Stimulated activated naive CD8-positive, alpha-beta T cell treated with anti-CD3 and anti-CD28 coated beads, Interleukin-15, Interleukin-2, amounts not matched to agents 100 ng/mL and 50 ng/mL, for 24 hours (primary cell): ENCODE data around the gene GDPD5.

Source experiments
- H3K27ac Mint-ChIP-seq: one replicate; pipeline ENCODE4 v1.8.0; 2021; ENCODE audit warnings: mild to moderate bottlenecking, mixed read lengths
- H3K27me3 Mint-ChIP-seq: one replicate; pipeline ENCODE4 v1.8.0; 2021; ENCODE audit warnings: mixed read lengths
- H3K36me3 Mint-ChIP-seq: one replicate; pipeline ENCODE4 v1.8.0; 2021; ENCODE audit warnings: low read depth, mixed read lengths
- H3K4me1 Mint-ChIP-seq: one replicate; pipeline ENCODE4 v1.8.0; 2021; ENCODE audit warnings: low read depth, mixed read lengths
- H3K4me3 Mint-ChIP-seq: one replicate; pipeline ENCODE4 v1.8.0; 2021; ENCODE audit warnings: mild to moderate bottlenecking, mixed read lengths
- H3K9me3 Mint-ChIP-seq: one replicate; pipeline ENCODE4 v1.8.0; 2021; ENCODE audit warnings: mixed read lengths

The GDPD5 gene

DNA sequence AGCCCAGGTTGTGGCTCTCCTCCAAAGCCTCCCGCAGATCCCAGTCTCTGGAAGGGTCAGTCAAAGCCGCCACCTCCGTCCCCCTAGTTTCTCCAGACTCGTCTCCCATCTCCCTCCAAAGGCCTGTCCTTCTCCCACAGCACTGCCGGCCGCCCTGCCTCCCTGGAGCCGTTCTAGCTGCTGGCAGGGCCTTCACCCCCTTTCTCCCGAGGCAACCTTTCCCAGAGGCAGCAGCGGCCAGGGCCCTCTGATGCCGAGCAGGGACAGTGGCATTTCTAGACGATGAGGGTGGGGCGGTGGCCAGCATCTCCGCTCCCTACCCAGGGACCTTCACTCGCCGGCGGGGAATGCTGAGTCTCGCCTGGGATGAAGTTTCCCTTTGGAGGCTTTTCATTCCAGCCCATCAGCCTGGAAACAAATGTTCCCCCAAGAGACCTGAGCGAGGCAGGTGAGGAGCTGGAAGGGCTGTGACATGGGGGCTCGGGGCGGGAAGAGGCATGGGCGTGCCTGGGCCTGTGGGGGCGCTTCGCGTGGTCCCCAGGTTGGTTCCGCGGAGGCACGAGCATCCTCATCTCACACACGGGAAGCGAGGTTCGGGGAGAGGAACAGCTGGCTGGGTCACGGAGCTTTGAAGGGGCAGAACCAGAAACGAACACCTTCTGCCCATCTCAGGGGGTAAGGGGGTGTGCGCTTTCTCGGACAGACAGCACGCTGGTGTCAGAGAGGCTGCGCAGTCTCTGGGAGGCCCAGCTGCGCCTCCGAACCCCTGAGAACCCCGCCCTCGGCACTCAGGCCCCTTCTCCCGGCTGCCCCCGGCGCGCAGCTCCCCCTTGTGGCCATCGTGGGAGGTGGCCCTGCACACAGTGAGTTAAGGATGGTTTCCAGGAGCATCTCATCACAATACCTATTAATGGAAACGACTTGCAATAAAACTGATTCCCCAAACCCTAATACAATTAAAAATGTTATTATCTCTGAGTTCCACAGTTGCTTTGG lies 74.6 kb downstream of the GDPD5 start:
- H3K36me3 Mint-ChIP-seq, result no peaks in the 10 kb centered on the region
- H3K27me3 Mint-ChIP-seq, result no peaks in the 10 kb centered on the region
- H3K4me3 Mint-ChIP-seq, result no peak overlapping the region
- no peak overlapping the region for H3K27ac Mint-ChIP-seq
- no peaks in the 10 kb centered on the region for H3K9me3 Mint-ChIP-seq
- H3K4me1 Mint-ChIP-seq, result no peaks in the 10 kb centered on the region

DNA sequence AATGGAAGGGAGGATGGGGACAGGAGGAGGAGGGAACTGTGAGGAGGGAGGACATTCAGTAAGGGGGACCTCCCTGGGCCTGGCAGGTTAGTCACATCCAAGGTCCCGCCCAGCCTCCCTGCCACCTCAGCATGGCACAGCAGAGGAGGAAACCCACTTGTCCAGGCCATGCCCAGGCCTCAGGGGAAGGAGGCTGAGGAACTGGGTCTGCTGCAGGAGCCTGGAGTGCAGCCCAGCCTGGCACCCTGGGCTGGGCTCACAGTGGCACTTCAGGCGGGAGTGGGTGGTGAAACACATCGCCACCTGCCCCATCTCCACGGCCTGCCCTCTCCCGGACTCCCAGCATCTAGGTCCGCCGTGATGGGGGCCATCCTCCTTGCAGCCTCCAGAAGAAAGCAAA lies 75.5 kb downstream of the GDPD5 start:
- no peak overlapping the region for H3K27ac Mint-ChIP-seq
- no peaks in the 10 kb centered on the region for H3K27me3 Mint-ChIP-seq
- no peak overlapping the region for H3K4me3 Mint-ChIP-seq
- no peaks in the 10 kb centered on the region for H3K4me1 Mint-ChIP-seq
- no peaks in the 10 kb centered on the region for H3K9me3 Mint-ChIP-seq
- H3K36me3 Mint-ChIP-seq, result no peaks in the 10 kb centered on the region

DNA sequence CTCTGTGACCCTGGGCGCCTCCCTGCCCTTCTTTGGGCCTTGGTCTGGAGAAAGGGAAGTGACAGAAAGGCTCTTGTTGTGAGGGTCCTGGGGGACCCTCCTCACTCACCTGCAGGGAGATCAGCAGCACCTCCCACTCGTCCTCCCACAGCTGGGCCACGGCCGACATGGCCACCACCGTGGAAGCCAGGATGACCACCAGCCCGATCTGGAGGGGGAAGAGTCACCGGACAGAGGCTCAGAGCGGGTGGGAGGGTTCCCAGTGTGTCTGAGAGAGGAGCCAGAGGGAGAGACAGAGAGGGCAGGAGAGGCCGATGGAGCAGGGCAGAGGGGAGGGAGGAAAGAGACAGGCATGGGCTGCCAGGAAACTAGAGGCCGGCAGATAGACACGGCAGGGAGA lies 76.0 kb downstream of the GDPD5 start:
- Mint-ChIP-seq H3K4me3 (no peak overlapping the region), H3K4me1 (no peaks in the 10 kb centered on the region), H3K36me3 (no peaks in the 10 kb centered on the region), H3K9me3 (no peaks in the 10 kb centered on the region), H3K27me3 (no peaks in the 10 kb centered on the region), H3K27ac (no peak overlapping the region)

DNA sequence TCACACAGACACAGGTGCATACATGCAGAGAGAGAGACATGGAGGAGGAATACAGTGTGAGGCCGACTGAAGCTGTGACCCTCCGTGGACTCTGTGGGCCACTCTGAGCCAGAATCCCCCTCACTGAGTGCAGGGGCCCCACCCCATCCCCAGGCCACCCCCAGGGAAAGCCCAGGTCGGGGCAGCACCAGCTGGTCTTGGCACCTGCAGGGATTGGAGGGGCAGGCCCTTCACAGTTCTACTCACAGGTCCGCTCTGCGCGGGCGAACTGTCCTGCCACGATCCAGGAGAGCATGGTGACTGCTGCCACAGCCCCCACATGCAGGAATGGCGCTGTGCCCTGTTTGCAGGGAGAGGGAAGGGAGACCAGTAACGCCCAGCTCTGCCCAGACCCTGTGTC lies 76.5 kb downstream of the GDPD5 start:
- Mint-ChIP-seq H3K9me3 (no peaks in the 10 kb centered on the region), H3K4me3 (no peak overlapping the region), H3K36me3 (no peaks in the 10 kb centered on the region), H3K27ac (no peak overlapping the region), H3K4me1 (no peaks in the 10 kb centered on the region), H3K27me3 (no peaks in the 10 kb centered on the region)

DNA sequence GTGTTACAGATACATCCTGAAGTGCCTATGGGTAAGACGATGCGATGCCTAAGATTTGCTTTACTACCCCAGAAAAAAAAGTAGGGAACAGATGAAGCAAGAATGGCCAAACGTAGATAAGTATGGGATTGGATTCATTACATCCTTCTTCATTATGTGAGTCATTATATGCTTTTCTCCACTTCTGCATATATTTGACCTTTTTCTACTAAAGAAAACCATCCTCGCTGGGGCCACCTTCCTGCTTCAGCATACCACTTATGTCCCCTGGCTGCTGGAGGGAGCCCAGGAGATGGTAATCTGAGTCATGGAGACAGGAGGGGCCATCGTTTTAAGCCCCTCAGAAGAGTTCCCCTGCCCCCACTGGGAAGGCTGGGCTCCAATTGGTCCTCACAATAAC lies 78.3 kb downstream of the GDPD5 start:
- no peaks in the 10 kb centered on the region for H3K36me3 Mint-ChIP-seq
- H3K4me3 Mint-ChIP-seq, result no peak overlapping the region
- no peaks in the 10 kb centered on the region for H3K27me3 Mint-ChIP-seq

DNA sequence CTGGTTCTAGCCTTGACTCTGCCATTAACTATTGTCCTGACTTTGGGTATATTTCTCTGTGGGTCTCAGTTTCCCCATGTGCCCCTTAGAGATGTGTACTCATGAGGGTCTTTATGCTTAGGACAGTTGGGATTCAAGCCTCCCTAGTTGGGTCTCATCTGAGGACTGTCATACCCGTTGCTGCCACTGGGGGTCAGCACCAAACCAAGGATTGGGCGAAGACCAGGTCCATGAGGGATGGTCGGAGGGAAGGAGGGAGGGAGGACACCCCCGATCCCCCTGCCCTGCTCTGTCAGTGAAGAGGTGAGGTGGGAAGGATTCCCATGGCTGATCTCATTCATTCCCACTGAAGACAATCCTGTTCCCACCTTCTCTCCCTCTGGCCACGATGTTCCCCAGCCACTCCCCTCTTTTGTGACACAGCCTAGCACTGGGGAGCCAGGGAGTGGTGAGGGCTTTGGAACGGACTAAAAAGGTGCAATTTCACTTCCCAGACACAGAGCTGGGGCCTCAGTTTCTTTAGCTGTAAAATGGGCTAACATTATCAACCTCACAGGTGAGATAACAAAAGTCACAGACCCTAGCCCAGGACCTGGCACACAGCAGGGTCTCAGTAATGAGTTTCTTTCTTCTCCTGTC lies 80.3 kb downstream of the GDPD5 start:
- H3K4me3 Mint-ChIP-seq, result no peak overlapping the region
- H3K27ac Mint-ChIP-seq, result no peak overlapping the region
- no peaks in the 10 kb centered on the region for H3K9me3 Mint-ChIP-seq
- no peaks in the 10 kb centered on the region for H3K27me3 Mint-ChIP-seq
- H3K4me1 Mint-ChIP-seq, result no peaks in the 10 kb centered on the region
- H3K36me3 Mint-ChIP-seq, result no peaks in the 10 kb centered on the region

More for the DNA sequence above, 78.3 kb downstream of the GDPD5 start:
- Mint-ChIP-seq H3K27ac (no peak overlapping the region), H3K9me3 (no peaks in the 10 kb centered on the region), H3K4me1 (no peaks in the 10 kb centered on the region)

DNA sequence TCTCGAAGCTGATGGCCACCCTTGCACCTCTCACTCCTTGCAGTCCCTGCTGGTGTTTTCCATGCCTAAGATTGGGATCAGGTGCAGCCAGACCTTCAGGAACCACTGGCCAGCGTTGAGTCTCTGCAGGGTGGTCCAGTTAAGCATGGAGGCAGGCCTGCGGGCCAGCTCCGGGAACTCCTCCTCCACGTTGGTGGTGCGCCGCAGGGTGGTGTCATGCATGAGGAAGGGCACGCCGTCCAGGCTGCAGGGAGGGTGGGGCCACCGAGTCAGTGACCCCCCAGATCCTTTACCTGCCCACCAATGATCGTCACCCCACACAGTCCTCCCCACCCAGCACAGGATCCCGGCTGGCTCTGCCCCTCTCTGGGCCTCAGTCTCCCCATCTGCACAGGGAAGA lies 82.7 kb downstream of the GDPD5 start:
- Mint-ChIP-seq H3K27me3 (no peaks in the 10 kb centered on the region), H3K36me3 (no peaks in the 10 kb centered on the region), H3K9me3 (no peaks in the 10 kb centered on the region), H3K4me3 (no peak overlapping the region), H3K27ac (no peak overlapping the region), H3K4me1 (no peaks in the 10 kb centered on the region)

DNA sequence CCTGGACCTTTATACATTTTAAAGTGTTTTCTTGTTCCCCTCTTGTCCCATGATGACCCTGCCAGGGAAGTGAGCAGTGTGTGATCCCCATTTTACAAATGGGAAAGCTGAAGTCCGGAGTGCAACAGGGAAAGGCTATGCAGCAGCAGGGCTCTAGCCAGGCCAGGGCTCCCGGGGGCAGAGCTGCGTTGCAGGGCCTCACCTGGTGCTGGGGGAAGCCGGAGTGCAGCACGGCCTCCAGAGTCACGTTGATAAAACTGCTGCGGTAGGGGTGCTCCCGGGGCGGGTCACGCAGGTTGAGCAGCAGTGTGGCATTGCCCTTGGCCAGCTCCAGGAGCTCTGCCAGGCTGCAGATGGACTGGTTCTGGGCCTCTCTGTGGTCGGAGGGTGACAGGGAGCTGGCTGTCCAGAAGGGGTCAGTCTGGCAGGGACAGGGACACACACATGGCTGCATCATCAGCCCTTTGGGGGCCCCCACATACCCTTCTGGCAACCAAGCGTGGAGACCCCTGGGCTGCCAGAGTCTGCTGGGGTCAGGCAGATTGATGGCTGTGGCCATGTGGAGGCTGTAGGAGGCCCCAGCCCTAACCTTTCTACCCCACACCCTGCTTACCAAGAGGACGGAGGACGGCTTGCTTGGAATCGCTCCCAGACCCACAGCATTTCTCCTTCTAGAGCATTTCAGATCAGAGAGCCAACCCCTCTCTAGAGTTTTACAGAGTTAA lies 83.4 kb downstream of the GDPD5 start:
- Mint-ChIP-seq H3K4me3 (no peak overlapping the region), H3K4me1 (no peaks in the 10 kb centered on the region), H3K27me3 (no peaks in the 10 kb centered on the region), H3K27ac (no peak overlapping the region), H3K36me3 (no peaks in the 10 kb centered on the region), H3K9me3 (no peaks in the 10 kb centered on the region)

DNA sequence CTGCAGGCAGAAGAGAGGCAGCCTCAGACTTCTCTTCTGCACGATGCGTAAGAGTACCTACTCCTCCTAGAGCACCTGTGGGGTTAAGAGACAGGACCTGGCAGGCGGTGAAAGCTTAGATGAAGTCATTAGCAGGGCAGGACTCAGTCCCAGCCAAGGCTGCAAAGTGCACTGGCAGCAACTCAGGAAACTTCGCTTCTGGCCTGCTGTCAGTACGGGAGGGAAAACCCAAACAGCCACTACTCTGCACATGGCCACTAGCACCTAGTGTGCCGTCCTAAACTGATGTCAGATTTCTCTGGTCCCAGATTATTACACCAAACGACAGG lies 84.0 kb downstream of the GDPD5 start:
- H3K4me3 Mint-ChIP-seq, result no peak overlapping the region
- no peak overlapping the region for H3K27ac Mint-ChIP-seq

DNA sequence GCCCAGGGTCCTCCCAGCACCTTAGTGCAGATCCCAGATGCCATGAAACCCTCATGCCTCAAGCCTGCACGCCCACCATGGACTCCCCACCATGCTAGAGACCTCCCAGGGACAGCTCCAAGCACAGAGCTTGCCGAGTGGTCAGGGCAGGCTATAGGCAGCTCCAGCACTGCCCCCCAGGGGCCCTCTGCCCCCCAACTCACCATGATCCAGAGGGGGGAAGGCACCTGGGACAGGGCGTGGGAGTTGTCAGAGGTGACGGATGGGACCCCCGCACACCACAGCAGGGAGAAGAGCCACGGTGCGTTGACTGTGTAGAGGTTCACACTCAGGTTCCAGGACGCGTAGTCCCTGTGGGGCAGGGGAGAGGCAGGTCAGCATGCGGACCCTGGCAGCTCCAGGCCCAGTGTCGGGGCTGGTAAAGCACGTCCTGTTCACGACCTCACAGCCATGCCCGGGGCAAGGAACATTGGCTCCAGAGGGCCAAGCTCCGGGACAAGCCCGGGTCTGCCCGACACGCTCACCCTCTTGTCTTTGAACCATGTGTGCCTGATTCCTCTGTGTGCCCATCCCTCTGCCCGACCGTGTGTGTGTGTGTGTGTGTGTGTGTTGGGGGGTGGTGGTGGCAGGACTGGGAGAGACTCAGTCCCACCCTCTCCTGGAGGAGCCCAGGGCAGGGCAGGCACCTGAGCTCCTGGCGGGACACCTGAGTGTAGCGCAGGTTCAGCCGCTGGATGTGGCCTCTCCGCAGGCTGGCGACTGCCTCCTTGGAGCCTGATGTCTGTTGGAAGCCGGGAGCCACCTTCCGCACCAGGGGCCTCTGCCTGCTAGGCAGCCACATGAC lies 84.6 kb downstream of the GDPD5 start:
- H3K9me3 Mint-ChIP-seq, result no peaks in the 10 kb centered on the region
- no peaks in the 10 kb centered on the region for H3K27me3 Mint-ChIP-seq
- no peak overlapping the region for H3K4me3 Mint-ChIP-seq
- H3K36me3 Mint-ChIP-seq, result no peaks in the 10 kb centered on the region
- H3K27ac Mint-ChIP-seq, result no peak overlapping the region
- H3K4me1 Mint-ChIP-seq, result no peaks in the 10 kb centered on the region

More for the DNA sequence above, 84.0 kb downstream of the GDPD5 start:
- H3K27me3 Mint-ChIP-seq, result no peaks in the 10 kb centered on the region
- H3K36me3 Mint-ChIP-seq, result no peaks in the 10 kb centered on the region
- no peaks in the 10 kb centered on the region for H3K9me3 Mint-ChIP-seq
- H3K4me1 Mint-ChIP-seq, result no peaks in the 10 kb centered on the region

DNA sequence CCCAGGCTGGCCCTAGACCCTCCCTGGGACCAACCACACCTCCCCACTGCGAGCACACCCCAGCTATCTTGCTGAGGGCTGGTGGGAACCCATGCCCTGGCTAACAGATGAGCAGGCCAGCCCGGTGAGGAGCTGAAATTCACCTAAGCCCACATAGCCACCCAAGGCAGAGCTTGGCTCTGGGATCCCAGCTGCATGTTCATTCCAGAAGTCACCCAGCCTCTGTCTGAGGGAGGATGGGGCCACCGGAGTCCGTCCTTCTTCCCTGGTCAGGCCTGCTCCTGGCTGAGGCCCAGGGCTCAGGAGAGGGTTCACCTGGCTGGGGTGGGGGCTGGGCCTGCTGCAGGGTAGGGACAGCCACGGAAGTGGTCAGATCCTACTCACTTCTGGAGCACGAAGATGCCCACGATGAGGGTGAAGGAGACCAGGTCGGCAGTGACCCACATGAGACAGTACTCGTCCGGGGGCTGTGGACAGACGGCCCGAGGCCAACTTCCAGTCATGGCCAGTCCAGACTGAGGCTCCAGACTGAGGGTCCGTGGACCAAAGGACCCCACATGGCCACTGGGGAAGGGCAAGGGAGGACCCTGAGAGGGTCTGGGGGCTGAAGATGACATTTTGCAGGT lies 86.1 kb downstream of the GDPD5 start:
- H3K27ac Mint-ChIP-seq, result no peak overlapping the region
- no peaks in the 10 kb centered on the region for H3K9me3 Mint-ChIP-seq
- H3K27me3 Mint-ChIP-seq, result no peaks in the 10 kb centered on the region
- no peaks in the 10 kb centered on the region for H3K4me1 Mint-ChIP-seq
- H3K4me3 Mint-ChIP-seq, result no peak overlapping the region
- H3K36me3 Mint-ChIP-seq, result no peaks in the 10 kb centered on the region

DNA sequence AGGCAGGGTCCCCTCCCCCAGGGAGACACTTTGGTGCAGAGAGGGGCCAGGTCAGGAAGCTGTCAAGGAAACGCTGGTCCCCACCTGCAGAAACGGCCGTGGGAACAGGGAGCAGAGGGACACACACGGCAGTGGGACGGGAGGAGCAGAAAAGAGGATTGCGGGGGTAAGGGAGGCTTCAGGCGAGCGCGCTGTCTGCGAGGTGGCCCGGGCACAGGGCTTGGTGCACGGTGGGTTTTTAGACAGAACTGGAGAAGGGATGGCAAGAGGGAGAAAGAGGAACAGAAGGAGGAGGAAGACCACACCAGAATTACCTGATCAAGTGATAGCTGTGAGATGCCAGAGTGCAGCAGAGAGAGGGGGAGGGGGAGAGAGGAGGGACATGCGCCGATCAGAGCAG lies 86.7 kb downstream of the GDPD5 start:
- Mint-ChIP-seq H3K4me1 (no peaks in the 10 kb centered on the region), H3K36me3 (no peaks in the 10 kb centered on the region), H3K27me3 (no peaks in the 10 kb centered on the region), H3K4me3 (no peak overlapping the region), H3K9me3 (no peaks in the 10 kb centered on the region), H3K27ac (no peak overlapping the region)

DNA sequence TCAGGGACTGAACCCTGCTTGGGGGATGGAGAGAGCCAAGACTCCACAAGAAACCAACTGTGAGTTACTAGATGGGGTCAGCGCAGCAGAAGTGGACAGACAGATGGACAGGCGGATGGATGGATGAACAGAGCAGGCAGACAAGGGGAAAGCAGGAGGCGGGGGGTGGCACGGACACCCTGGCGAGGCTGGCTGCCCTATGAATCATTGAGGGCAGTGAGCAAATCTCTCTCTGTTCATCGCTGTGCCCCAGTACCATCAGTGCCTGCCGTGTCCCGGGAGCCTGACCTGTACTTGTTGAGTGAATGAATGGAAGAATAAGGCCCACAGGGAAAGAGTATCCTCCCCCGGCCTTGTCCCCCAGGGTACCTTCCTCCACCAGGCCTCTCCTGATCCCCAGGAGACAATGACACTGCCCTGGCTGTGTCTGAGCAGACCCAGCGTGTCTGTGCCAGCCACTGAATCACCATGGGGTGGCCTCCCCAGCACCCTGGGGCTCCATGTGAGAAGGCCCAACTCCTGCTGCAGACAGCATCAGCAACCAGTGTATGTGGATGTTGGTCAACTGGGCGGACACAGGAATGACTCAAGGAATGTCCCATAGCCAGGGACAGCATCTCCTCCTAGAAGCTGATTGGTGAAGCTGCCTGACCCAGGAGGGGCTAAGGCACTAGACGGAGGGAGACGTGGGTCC lies 87.6 kb downstream of the GDPD5 start:
- Mint-ChIP-seq H3K36me3 (no peaks in the 10 kb centered on the region), H3K27me3 (peaks cover 4% of the 10 kb centered on the region), H3K9me3 (no peaks in the 10 kb centered on the region), H3K27ac (no peak overlapping the region), H3K4me1 (no peaks in the 10 kb centered on the region), H3K4me3 (no peak overlapping the region)

DNA sequence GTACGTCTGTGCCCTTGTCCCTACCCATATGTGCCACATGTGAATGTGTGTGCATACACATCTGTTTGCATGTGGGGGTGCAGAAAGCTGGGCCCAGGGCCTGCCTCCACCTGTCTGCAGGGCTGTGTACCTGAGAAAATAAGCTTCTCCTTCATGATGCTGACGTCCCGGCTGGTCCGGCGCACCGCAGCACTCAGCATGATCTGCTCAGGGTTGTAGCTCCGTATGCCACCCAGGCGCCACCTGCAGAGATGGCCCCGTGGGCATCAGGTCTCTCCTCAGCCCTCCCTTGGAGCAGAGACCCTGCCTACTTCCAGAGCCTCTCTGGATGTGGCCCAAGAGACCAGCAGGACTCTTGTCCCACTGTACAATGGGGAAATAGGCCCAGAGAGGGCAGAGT lies 88.9 kb downstream of the GDPD5 start:
- no peaks in the 10 kb centered on the region for H3K36me3 Mint-ChIP-seq
- H3K27ac Mint-ChIP-seq, result no peak overlapping the region
- H3K27me3 Mint-ChIP-seq, result peaks cover 17% of the 10 kb centered on the region
- no peaks in the 10 kb centered on the region for H3K9me3 Mint-ChIP-seq
- H3K4me1 Mint-ChIP-seq, result no peaks in the 10 kb centered on the region
- no peak overlapping the region for H3K4me3 Mint-ChIP-seq
